PFSK-1 (cell line): ENCODE measurements around the gene RASGRF1.

Source experiments
- FOXP2 ChIP-seq: optimal IDR thresholded peaks from 2 replicates; pipeline ENCODE3; 2011; ENCODE audit warnings: borderline replicate concordance, control low read depth, inconsistent platforms; ENCODE audit not compliant: insufficient read depth; ENCODE audit errors: extremely low read length, extremely low read depth
- POLR2AphosphoS5 ChIP-seq: IDR thresholded peaks from 2 replicates; pipeline ENCODE4 v1.6.1; 2012; ENCODE audit warnings: low read depth, mild to moderate bottlenecking, control low read depth, low read length, moderate library complexity
- SIN3A ChIP-seq: IDR thresholded peaks from 2 replicates; pipeline ENCODE4 v1.6.1; 2012; ENCODE audit warnings: mild to moderate bottlenecking, low read length, moderate library complexity, borderline replicate concordance; ENCODE audit not compliant: insufficient read depth
- TAF1 ChIP-seq: IDR thresholded peaks from 2 replicates; pipeline ENCODE4 v1.6.1; 2012; ENCODE audit warnings: low read length, control low read depth, borderline replicate concordance; ENCODE audit not compliant: insufficient read depth
- TF ChIP-seq, protein P1 (sequence below), 2 experiments: IDR thresholded peaks; 2 replicates each; pipeline versions ENCODE4 v1.6.1 to v1.8.0; 2011 to 2012; ENCODE audit warnings: low read depth in 2 of 2, low read length in 2 of 2, control low read depth in 1 of 2, inconsistent platforms in 1 of 2, mild to moderate bottlenecking in 1 of 2, moderate library complexity in 1 of 2; ENCODE audit not compliant: insufficient read depth in 1 of 2

RASGRF1 gene

DNA sequence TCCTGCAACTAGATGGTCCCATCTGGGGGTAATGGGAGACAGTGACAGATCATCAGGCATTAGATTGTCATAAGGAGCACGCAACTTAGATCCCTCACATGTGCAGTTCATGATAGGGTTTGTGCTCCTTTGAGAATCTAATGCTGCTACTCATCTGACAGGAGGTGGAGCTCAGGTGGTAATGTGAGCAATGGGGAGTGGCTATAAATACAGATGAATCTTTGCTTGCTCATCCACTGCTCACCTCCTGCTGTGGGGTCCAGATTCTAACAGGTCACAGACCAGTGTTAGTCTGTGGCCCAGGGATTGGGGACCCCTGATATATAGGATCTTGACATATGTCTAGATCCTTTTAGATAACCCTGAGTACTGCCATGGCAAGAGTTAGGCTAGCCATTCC lies 52.7 kb downstream of the RASGRF1 start:
- TF ChIP-seq TAF1, result no peak
- TF ChIP-seq, protein P1, sequence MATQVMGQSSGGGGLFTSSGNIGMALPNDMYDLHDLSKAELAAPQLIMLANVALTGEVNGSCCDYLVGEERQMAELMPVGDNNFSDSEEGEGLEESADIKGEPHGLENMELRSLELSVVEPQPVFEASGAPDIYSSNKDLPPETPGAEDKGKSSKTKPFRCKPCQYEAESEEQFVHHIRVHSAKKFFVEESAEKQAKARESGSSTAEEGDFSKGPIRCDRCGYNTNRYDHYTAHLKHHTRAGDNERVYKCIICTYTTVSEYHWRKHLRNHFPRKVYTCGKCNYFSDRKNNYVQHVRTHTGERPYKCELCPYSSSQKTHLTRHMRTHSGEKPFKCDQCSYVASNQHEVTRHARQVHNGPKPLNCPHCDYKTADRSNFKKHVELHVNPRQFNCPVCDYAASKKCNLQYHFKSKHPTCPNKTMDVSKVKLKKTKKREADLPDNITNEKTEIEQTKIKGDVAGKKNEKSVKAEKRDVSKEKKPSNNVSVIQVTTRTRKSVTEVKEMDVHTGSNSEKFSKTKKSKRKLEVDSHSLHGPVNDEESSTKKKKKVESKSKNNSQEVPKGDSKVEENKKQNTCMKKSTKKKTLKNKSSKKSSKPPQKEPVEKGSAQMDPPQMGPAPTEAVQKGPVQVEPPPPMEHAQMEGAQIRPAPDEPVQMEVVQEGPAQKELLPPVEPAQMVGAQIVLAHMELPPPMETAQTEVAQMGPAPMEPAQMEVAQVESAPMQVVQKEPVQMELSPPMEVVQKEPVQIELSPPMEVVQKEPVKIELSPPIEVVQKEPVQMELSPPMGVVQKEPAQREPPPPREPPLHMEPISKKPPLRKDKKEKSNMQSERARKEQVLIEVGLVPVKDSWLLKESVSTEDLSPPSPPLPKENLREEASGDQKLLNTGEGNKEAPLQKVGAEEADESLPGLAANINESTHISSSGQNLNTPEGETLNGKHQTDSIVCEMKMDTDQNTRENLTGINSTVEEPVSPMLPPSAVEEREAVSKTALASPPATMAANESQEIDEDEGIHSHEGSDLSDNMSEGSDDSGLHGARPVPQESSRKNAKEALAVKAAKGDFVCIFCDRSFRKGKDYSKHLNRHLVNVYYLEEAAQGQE (IDR thresholded peaks at IDR 0.05; ENCODE audit: insufficient read depth in 1 of 2, low read depth in 2 of 2, low read length in 2 of 2), result no peak
- TF ChIP-seq POLR2AphosphoS5, result no peak
- no peak for TF ChIP-seq FOXP2
- no peak for TF ChIP-seq SIN3A

DNA sequence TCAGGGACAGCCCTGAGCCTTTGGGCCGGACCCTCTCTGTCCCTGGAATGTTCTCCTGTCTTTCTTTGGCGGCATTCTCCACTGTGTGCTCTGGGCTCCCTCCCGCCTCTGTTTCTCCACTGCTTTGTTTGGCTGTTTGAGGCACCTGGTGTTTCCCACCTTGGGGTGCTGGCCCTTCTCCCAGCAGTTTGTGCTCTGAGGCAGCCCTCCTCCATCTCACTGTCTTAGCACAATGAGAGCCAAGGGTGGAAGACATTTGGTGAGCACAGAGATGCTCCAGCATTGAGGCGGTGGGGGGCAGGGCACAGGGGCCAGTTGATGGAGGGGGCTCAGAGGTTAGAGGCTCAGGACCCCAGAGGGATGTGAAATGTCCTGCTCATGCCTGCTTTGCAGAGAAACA lies 54.3 kb downstream of the RASGRF1 start:
- TF ChIP-seq SIN3A (no peak), TAF1 (no peak), POLR2AphosphoS5 (no peak), FOXP2 (no peak)
- TF ChIP-seq, protein P1 (IDR thresholded peaks at IDR 0.05; ENCODE audit: insufficient read depth in 1 of 2, low read depth in 2 of 2, low read length in 2 of 2), result no peak

DNA sequence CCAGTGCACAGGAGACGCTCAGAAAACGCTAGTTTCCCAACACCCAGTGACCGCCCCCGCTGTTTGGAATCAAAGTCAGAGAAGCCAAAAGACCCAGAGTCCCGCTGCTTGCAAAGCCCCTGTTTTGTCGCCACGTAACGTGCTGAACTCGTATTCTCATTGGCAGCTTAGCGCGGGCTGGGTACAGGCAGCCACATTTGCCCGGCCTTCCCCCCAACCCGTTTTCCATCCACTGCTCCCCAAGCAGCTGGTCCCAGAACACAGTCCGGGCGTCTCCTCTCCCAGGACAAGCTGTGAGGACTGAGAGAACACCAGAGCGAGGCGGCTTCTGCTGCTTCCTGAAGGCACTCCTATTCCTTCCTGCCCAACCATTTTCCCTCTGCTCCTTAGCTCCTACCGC lies 54.8 kb downstream of the RASGRF1 start:
- no peak for TF ChIP-seq POLR2AphosphoS5
- TF ChIP-seq FOXP2, result no peak
- TF ChIP-seq SIN3A, result no peak
- no peak for TF ChIP-seq TAF1
- TF ChIP-seq, protein P1 (IDR thresholded peaks at IDR 0.05; ENCODE audit: insufficient read depth in 1 of 2, low read depth in 2 of 2, low read length in 2 of 2), result no peak

DNA sequence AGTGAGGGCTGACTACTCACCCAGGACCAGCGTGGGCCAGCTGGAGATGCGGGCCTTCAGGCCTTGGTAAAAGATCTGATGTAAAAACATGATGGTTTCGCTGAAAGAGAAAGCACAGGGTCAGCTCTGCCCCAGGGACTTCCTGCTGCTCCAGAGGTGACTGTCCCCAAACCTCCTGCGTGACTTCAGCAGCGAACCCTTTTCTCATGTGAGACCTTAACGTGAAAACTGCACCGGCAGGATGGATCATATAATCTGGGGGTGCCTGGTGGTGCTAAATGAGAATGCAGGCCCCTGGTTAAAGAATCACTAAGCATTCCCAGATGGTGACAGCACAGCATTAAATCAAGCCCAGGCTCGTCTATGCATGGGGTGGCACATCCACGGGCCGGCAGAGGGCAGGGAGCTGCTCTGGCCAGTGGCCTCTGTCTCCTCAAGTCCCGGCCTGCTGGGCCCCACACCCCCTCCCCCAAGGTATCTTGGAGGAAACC lies 55.4 kb downstream of the RASGRF1 start:
- TF ChIP-seq POLR2AphosphoS5 (no peak), TAF1 (no peak), FOXP2 (no peak), SIN3A (no peak)
- TF ChIP-seq, protein P1 (IDR thresholded peaks at IDR 0.05; ENCODE audit: insufficient read depth in 1 of 2, low read depth in 2 of 2, low read length in 2 of 2), result no peak

DNA sequence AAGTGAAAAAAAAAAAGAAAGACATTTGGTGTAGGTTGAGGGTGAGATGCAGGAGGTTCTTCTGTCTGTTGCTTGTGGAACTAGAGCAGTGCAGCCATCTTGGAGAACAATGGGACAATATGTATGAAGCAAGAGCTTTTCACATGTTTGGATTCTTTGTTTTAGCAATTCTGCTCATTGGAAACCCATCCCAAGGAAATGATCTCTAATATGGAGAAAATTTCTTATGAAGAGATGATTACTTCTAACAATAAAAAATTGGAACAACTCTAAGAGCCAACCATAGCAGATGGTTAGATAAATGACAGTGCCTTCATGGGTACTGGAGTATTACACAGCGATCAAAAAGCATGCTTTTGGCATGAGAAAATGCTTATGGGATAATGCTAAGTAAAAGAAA lies 56.3 kb downstream of the RASGRF1 start:
- TF ChIP-seq, protein P1 (IDR thresholded peaks at IDR 0.05; ENCODE audit: insufficient read depth in 1 of 2, low read depth in 2 of 2, low read length in 2 of 2), result no peak
- TF ChIP-seq FOXP2 (no peak), TAF1 (no peak), SIN3A (no peak), POLR2AphosphoS5 (no peak)
